Neuronal stem cell (in vitro differentiated cells): Measurements from ENCODE around the gene CD300C.

Experiments
- DNase-seq: peaks from one replicate; pipeline ENCODE4 v3.0.0-alpha.2; 2013; ENCODE audit warnings: low spot score
- H2AFZ ChIP-seq: one replicate; pipeline ENCODE4 v1.6.1; 2013; ENCODE audit warnings: mild to moderate bottlenecking, low read length, inconsistent platforms
- H2AK5ac ChIP-seq: 2 replicates; pipeline ENCODE4 v1.6.1; 2013; ENCODE audit warnings: low read depth, mild to moderate bottlenecking, inconsistent platforms, low read length, moderate library complexity, mixed read lengths
- H2BK120ac ChIP-seq: 2 replicates; pipeline ENCODE4 v1.6.1; 2013; ENCODE audit warnings: low read depth, mild to moderate bottlenecking, inconsistent platforms, low read length, moderate library complexity, mixed read lengths
- H2BK12ac ChIP-seq: one replicate; pipeline ENCODE4 v1.6.1; 2013; ENCODE audit warnings: low read length, inconsistent platforms
- H2BK15ac ChIP-seq: 2 replicates; pipeline ENCODE4 v1.6.1; 2013; ENCODE audit warnings: mild to moderate bottlenecking, low read length, inconsistent platforms, mixed read lengths
- H2BK5ac ChIP-seq: one replicate; pipeline ENCODE4 v1.6.1; 2013; ENCODE audit warnings: inconsistent platforms, mild to moderate bottlenecking, low read length, moderate library complexity
- H3K14ac ChIP-seq: one replicate; pipeline ENCODE4 v1.6.1; 2013; ENCODE audit warnings: low read length, inconsistent platforms
- H3K18ac ChIP-seq: 2 replicates; pipeline ENCODE4 v1.6.1; 2013; ENCODE audit warnings: low read length, inconsistent platforms
- H3K23ac ChIP-seq: 2 replicates; pipeline ENCODE4 v1.6.1; 2013; ENCODE audit warnings: low read depth, mild to moderate bottlenecking, mixed read lengths, low read length, inconsistent platforms; ENCODE audit not compliant: poor library complexity
- H3K27ac ChIP-seq: replicated peaks from 3 replicates; pipeline ENCODE4 v1.5.1; 2013; ENCODE audit warnings: low read length, inconsistent platforms
- H3K27me3 ChIP-seq, 3 experiments: 2 replicates each; pipeline ENCODE4 v1.6.1; 2013; ENCODE audit warnings: low read length in 3 of 3, mild to moderate bottlenecking in 2 of 3, inconsistent platforms in 1 of 3, low read depth in 1 of 3, mixed read lengths in 1 of 3, moderate library complexity in 1 of 3; ENCODE audit not compliant: control insufficient read depth in 3 of 3, insufficient read depth in 3 of 3
- H3K36me3 ChIP-seq, 2 donors: replicated peaks in 1 of 2; 2 replicates each; pipeline ENCODE4 v1.6.1; 2013; ENCODE audit warnings: low read length in 2 of 2; ENCODE audit not compliant: control insufficient read depth in 2 of 2, insufficient read depth in 2 of 2
- H3K4ac ChIP-seq: 2 replicates; pipeline ENCODE4 v1.6.1; 2013; ENCODE audit warnings: inconsistent platforms, mild to moderate bottlenecking, low read length, moderate library complexity
- H3K4me1 ChIP-seq, 2 donors: 1 replicate in 1 of 2; 2 replicates in 1 of 2; pipeline ENCODE4 v1.6.1; 2013; ENCODE audit warnings: low read length in 2 of 2, low read depth in 1 of 2; ENCODE audit not compliant: control insufficient read depth in 2 of 2, insufficient read depth in 1 of 2
- H3K4me2 ChIP-seq: one replicate; pipeline ENCODE4 v1.6.1; 2013; ENCODE audit warnings: mild to moderate bottlenecking, low read length, inconsistent platforms; ENCODE audit not compliant: insufficient read depth, poor library complexity, severe bottlenecking
- H3K4me3 ChIP-seq, 2 donors: 2 replicates each; pipeline ENCODE4 v1.5.1; 2013; ENCODE audit warnings: low read length in 2 of 2, mild to moderate bottlenecking in 2 of 2, inconsistent platforms in 1 of 2, moderate library complexity in 1 of 2
- H3K79me1 ChIP-seq: one replicate; pipeline ENCODE4 v1.6.1; 2013; ENCODE audit warnings: low read depth, mild to moderate bottlenecking, inconsistent platforms, low read length, moderate library complexity
- H3K9ac ChIP-seq: one replicate; pipeline ENCODE4 v1.6.1; 2013; ENCODE audit warnings: mild to moderate bottlenecking, low read depth, low read length, inconsistent platforms; ENCODE audit not compliant: poor library complexity
- H3K9me3 ChIP-seq, 2 donors: replicated peaks in 1 of 2; 2 replicates each; pipeline versions ENCODE3 to v1.6.1; 2013; ENCODE audit warnings: low read length in 2 of 2, mild to moderate bottlenecking in 2 of 2, inconsistent platforms in 1 of 2, low read depth in 1 of 2, mixed read lengths in 1 of 2, moderate library complexity in 1 of 2; ENCODE audit not compliant: control insufficient read depth in 2 of 2, insufficient read depth in 1 of 2
- H4K8ac ChIP-seq: one replicate; pipeline ENCODE4 v1.6.1; 2013; ENCODE audit warnings: low read depth, mild to moderate bottlenecking, inconsistent platforms, low read length, moderate library complexity
- H4K91ac ChIP-seq: one replicate; pipeline ENCODE4 v1.6.1; 2013; ENCODE audit warnings: low read length, low read depth, mild to moderate bottlenecking, inconsistent platforms; ENCODE audit not compliant: poor library complexity
- WGBS, 2 donors: extraction: QIAGEN DNeasy Blood & Tissue Kit; methylation state at CpG; one replicate each; pipeline ENCODE4 v1.1.7; 2013; ENCODE audit warnings: missing lambda C conversion rate in 2 of 2, mixed read lengths in 1 of 2; ENCODE audit not compliant: insufficient read length in 2 of 2, insufficient replicate concordance in 1 of 2; ENCODE audit errors: extremely low coverage in 2 of 2; 5-methylcytosine and 5-hydroxymethylcytosine counted together

The CD300C gene

DNA sequence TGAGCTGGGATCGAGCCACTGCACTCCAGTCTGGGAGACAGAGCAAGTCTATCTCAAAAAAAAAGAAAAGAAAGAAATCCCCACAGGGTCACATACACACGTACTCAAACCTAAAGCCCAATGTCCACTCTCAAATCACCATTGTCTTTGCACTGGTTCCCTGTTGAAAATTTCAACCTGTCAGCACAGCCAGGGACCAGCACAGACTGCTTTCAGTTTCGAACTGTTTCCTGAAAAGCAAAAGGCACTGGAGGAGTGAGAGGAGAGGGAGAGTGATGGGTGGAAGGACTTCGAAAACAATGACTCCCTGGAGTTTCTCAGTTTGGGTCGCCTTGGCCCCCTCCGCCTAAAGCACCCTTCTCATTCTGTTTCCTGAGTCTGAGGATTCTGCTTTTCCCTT, 9.0 kb upstream of the CD300C start:
- Histone ChIP-seq H3K4me2 (no peak overlapping the region), H3K27ac (no peak overlapping the region), H4K91ac (no peak overlapping the region), H2BK120ac (no peak overlapping the region), H2BK12ac (no peak overlapping the region), H3K9ac (no peak overlapping the region), H2BK15ac (no peak overlapping the region), H3K4me1 (peaks cover 0 to 3% of the 10 kb centered on the region in 2 donors), H3K9me3 (no peaks in the 10 kb centered on the region), H2AFZ (no peak overlapping the region), H4K8ac (no peak overlapping the region), H3K14ac (no peak overlapping the region), H3K23ac (no peak overlapping the region), H3K36me3 (no peaks in the 10 kb centered on the region), H3K27me3 (peaks cover 0 to 4% (median 0%) of the 10 kb centered on the region in 3 experiments), H3K4me3 (no peak overlapping the region), H3K79me1 (no peaks in the 10 kb centered on the region), H2AK5ac (no peak overlapping the region), H3K4ac (no peak overlapping the region), H3K18ac (no peak overlapping the region), H2BK5ac (no peak overlapping the region)
- DNase-seq, result no peak
- no CpG with 5 or more reads among the region's 6 CpGs for WGBS, 2 donors

DNA sequence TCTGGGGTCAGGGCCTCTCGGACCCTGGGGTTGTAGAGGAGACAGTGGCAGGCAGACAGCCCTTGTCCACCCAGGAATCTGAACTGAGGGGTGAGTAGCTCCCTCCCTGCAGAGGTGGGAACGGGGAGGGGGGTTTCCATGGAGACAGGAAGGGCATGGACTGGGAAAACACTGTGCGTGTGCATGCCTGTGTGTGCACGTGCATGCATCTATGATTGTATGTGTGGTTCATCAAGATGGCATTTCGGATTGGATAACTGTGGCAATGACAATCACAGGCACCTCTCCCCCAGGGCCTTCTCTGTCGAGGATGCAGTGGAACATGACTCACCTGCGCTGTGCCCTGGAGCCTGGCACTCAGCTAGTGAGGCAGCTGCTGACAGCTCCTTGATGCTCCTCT, 6.1 kb upstream of the CD300C start:
- Histone ChIP-seq H3K9ac (no peak overlapping the region), H4K91ac (no peak overlapping the region), H3K4me2 (no peak overlapping the region), H3K4me3 (no peak overlapping the region), H3K27me3 (peaks cover 0 to 14% (median 0%) of the 10 kb centered on the region in 3 experiments), H3K4me1 (peaks cover 0 to 3% of the 10 kb centered on the region in 2 donors), H4K8ac (no peak overlapping the region), H2AFZ (no peak overlapping the region), H3K36me3 (no peaks in the 10 kb centered on the region), H2BK120ac (no peak overlapping the region), H3K23ac (no peak overlapping the region), H3K9me3 (no peaks in the 10 kb centered on the region), H2BK15ac (no peak overlapping the region), H3K18ac (peak overlapping the region; percentile 38), H3K14ac (no peak overlapping the region), H2BK12ac (no peak overlapping the region), H2BK5ac (no peak overlapping the region), H3K27ac (no peak overlapping the region), H3K4ac (no peak overlapping the region), H2AK5ac (no peak overlapping the region), H3K79me1 (no peaks in the 10 kb centered on the region)
- no peak for DNase-seq
- no CpG with 5 or more reads among the region's 7 CpGs for WGBS, 2 donors

DNA sequence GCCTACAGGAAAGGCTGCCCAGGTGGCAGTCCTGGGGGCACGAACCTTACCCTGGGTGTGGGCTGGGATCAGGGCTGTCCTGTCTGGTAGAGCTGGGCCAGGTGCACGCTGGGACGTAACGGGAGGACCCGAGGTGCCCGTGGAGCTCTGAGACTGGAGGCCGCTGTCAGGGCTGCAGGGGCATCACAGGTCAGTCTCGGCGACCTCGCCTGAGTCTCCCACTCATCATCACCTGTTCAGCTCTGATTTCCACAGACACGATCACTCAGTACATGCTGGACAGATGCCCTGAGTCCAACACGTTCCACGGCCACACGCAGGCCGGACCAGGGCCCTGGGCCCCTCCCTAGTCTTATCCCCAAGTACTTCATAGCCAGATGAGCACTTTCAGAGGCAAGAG, 4.7 kb upstream of the CD300C start:
- Histone ChIP-seq H3K79me1 (no peaks in the 10 kb centered on the region), H2BK5ac (peak overlapping the region; percentile 56), H3K9ac (no peak overlapping the region), H3K4me3 (no peak overlapping the region), H2AFZ (no peak overlapping the region), H2BK15ac (no peak overlapping the region), H2BK120ac (no peak overlapping the region), H4K8ac (no peak overlapping the region), H3K4ac (no peak overlapping the region), H3K14ac (peak overlapping the region; percentile 41), H3K4me2 (no peak overlapping the region), H2AK5ac (peak overlapping the region; percentile 86), H2BK12ac (no peak overlapping the region), H3K4me1 (peaks cover 0 to 3% of the 10 kb centered on the region in 2 donors), H3K27ac (no peak overlapping the region), H3K18ac (no peak overlapping the region), H3K9me3 (no peaks in the 10 kb centered on the region), H3K23ac (no peak overlapping the region), H3K27me3 (peaks cover 0 to 14% (median 0%) of the 10 kb centered on the region in 3 experiments), H3K36me3 (no peaks in the 10 kb centered on the region), H4K91ac (no peak overlapping the region)
- DNase-seq, result no peak
- WGBS, 2 donors, result no CpG with 5 or more reads among the region's 15 CpGs

DNA sequence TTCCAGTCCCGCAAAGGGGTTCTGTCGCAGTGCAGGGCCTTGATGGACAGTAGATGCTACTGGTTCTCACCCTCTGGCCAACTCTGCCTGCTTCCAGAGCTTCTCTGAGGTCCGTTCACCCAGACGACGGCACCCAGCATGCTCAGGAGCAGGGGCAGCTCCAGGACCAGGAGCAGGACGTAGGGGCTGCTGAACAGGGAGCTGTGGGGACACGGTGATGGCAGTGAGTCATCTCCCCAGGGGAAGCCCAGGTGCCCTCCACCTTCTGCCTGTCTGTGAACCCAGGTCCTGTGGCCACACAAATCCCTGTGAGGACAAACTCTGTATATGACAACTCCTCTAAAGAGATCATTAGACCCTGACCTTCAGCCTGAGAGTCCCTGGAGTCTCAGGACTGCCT, 3.4 kb upstream of the CD300C start:
- Histone ChIP-seq H3K4me2 (no peak overlapping the region), H2BK15ac (no peak overlapping the region), H3K14ac (no peak overlapping the region), H2BK12ac (no peak overlapping the region), H3K23ac (no peak overlapping the region), H3K9ac (no peak overlapping the region), H3K4me1 (peaks cover 0 to 9% of the 10 kb centered on the region in 2 donors), H2AFZ (no peak overlapping the region), H3K79me1 (no peaks in the 10 kb centered on the region), H2BK5ac (no peak overlapping the region), H4K91ac (no peak overlapping the region), H3K4me3 (no peak overlapping the region), H2BK120ac (no peak overlapping the region), H3K4ac (no peak overlapping the region), H2AK5ac (no peak overlapping the region), H3K9me3 (no peaks in the 10 kb centered on the region), H3K27me3 (peaks cover 0 to 11% (median 0%) of the 10 kb centered on the region in 3 experiments), H4K8ac (no peak overlapping the region), H3K36me3 (no peaks in the 10 kb centered on the region), H3K27ac (no peak overlapping the region), H3K18ac (no peak overlapping the region)
- DNase-seq, result no peak
- WGBS, 2 donors, result no CpG with 5 or more reads among the region's 7 CpGs
